ENCODE measurements around the gene ZBTB12.
A peak's percentile ranks its signal among the peaks of the same experiment; 100 is the strongest.

The ZBTB12 gene

DNA sequence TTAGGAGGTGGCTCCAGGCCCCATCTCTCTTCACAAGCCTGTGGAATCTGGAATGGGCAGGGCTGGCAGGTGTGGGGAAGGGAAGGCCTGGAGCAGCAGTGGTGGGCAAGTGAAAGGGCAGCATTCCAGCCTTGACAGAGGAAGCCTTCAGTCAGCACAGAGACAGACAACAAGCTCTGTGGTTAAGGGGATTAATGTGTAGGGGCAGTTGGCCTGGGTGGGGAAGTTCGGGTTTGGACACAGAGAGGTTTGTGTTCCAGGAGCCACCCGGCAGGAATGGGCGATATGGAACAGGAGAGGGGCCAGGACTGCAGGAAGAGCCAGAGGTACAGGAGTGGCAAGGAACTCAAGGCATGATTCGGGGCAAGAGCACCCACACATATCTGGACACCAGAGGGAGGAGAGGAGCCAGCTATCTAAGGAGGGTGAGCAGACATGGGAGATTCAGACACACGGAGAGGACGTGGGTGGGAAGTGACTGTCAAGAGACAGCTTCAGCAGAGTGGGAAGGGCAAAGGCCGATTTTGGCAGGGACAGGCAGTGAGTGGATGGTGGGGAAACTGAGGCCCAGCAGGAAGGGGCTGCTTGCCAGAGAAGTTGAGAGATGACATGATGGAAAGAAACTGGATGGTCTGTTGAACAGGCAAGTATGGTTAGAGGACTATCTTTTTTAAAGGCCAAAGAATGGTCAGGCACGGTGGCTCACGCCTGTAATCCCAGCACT lies 20.6 kb downstream of the ZBTB12 start:
- DNase-seq (ENCODE audit: low read depth), result no peak
- TF ChIP-seq CTCF (IDR thresholded peaks at IDR 0.05; ENCODE audit: insufficient read depth, low read depth, low read length, missing control alignments), result no peak
- no peak overlapping the region for H3K4me3 ChIP-seq (ENCODE audit: low read length)

- no peak overlapping the region for H3K4me3 ChIP-seq (ENCODE audit: low read length)
- DNase-seq (ENCODE audit: low read depth), result no peak
- no peak for TF ChIP-seq CTCF (IDR thresholded peaks at IDR 0.05; ENCODE audit: insufficient read depth, low read depth, low read length, missing control alignments)
These were observed 21.3 kb downstream of the ZBTB12 start for GRCh38 chr6:31880616-31881015.

GRCh38 chr6:31879901-31880300 lies 22.0 kb downstream of the ZBTB12 start:
- no peak for DNase-seq (ENCODE audit: low read depth)
- no peak overlapping the region for H3K4me3 ChIP-seq (ENCODE audit: low read length)
- TF ChIP-seq CTCF (IDR thresholded peaks at IDR 0.05; ENCODE audit: insufficient read depth, low read depth, low read length, missing control alignments), result no peak

GRCh38 chr6:31879143-31879542 lies 22.7 kb downstream of the ZBTB12 start:
- H3K4me3 ChIP-seq (ENCODE audit: low read length), result no peak overlapping the region
- DNase-seq (ENCODE audit: low read depth), result peak; percentile 39
- TF ChIP-seq CTCF (IDR thresholded peaks at IDR 0.05; ENCODE audit: insufficient read depth, low read depth, low read length, missing control alignments), result no peak

DNA sequence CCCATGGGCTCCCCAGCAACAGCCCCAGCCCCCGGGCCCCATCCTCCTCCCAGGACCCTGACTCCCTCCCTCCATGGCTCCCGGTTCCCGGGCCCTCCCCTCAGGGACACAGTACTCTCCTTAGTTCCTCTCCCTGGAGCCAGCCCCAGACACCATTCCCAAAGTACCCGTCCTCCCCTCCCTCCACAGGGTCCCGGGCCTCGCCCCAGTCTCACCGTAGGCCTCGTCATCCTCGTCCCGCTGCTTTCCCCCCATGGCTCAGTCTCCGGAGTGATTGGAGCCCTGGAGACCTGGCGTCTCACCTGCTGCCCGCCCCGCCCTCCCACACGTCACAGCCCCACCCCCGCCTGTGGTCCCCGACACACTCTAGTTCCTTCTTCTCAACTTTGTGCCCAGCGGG lies 23.2 kb downstream of the ZBTB12 start, which contains the start of gene SLC44A4:
Gene SLC44A4 (minus strand): TSS at position 272 of the 400 bp plus-strand sequence. CDS start 17 bp downstream, at position 255.
- no peak for DNase-seq (ENCODE audit: low read depth)
- H3K4me3 ChIP-seq (ENCODE audit: low read length), result no peak within 1 kb of the TSS
- TF ChIP-seq CTCF (IDR thresholded peaks at IDR 0.05; ENCODE audit: insufficient read depth, low read depth, low read length, missing control alignments), result no peak

DNA sequence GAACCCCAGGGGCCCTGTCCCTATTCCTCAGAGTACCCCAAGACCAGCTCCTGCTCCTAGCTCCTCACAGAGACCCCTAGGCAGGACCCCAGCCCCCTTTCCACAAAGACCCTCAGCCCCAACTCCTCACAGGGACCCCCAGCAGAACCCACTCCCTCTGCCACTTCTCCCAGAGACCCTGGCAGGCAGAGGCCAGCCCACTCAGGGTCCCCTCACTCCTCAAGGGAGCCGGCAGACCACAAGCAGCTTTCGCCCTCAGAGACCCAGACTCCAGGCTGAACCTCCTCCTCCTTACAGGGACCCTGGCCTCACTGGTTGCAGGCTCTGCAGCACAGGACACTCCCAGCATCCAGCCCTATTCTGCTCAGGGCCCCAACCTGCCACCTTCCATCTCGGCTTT lies 23.7 kb downstream of the ZBTB12 start:
- H3K4me3 ChIP-seq (ENCODE audit: low read length), result no peak overlapping the region
- no peak for DNase-seq (ENCODE audit: low read depth)
- TF ChIP-seq CTCF (IDR thresholded peaks at IDR 0.05; ENCODE audit: insufficient read depth, low read depth, low read length, missing control alignments), result no peak

GRCh38 chr6:31877651-31878161 lies 24.2 kb downstream of the ZBTB12 start:
- H3K4me3 ChIP-seq (ENCODE audit: low read length), result no peak overlapping the region
- no peak for DNase-seq (ENCODE audit: low read depth)
- no peak for TF ChIP-seq CTCF (IDR thresholded peaks at IDR 0.05; ENCODE audit: insufficient read depth, low read depth, low read length, missing control alignments)
